NCI-H2227 (cell line): ENCODE results near the gene HCFC1R1.
A peak's percentile ranks its signal among the peaks of the same experiment; 100 is the strongest.
"Not testable (repeated sequence)": the region's sequence is repeated elsewhere in the genome, so short reads cannot be mapped to it uniquely, and the experiment has no call there.

Source experiments
- DNase-seq: peaks from one replicate; lab custom pipeline; 2025; ENCODE audit not compliant: unreplicated experiment; lab: John Stamatoyannopoulos, UW

HCFC1R1 gene, protein sequence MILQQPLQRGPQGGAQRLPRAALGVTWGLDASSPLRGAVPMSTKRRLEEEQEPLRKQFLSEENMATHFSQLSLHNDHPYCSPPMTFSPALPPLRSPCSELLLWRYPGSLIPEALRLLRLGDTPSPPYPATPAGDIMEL

GRCh38 chr16:3023669-3024478 is at the start of gene HCFC1R1, which contains the start of gene THOC6:
Gene HCFC1R1 (minus strand): TSS chr16:3023942. CDS start chr16:3023941, 1 bp downstream.
Gene THOC6 (plus strand): TSS chr16:3024035. CDS start chr16:3024327, 292 bp downstream.
- peak; percentile 98 for DNase-seq

DNA sequence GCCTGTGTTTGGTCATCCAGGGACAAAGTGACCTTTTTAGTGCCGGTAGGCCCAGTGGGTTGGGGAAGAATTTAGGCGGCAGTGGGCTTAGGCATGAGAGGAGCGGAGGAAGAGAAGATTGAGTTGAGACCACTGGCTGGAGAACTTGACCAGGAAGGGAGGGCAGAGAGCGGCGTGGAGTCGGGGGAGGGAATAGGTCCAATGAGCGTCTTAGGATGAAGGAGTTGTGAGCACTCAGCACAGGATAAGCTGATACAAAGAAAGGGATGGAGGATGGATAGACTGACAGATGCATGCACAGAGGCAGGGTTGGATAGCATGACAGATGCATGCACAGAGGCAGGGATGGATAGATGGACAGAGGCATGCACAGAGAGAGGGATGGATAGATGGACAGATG is 49.7 kb upstream of the HCFC1R1 start:
- no peak for DNase-seq

- DNase-seq: not testable (repeated sequence)
Observed at GRCh38 chr16:3072576-3073263, 49.0 kb upstream of the HCFC1R1 start.

DNA sequence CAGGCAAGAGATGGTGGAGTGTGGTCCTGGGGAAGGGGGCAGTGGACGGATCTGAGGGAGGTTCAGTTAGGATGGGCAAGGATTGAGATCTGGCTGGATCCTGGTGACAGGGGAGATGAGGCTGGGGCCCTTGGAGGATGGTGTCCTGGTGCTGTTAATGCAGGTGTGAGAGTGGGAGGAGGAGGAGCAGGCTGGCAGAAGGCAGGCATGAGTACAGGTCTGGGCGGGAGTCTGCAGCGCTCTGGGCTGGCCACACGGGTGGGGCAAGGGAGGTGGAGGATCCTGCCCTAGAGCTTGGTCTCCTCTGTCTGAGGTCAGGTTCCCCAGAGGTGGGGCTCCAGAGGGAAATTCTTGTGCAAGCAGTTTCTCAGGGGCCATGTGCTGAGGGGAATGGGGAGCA is 48.4 kb upstream of the HCFC1R1 start:
- not testable (repeated sequence) for DNase-seq

- DNase-seq: no peak
Observed at GRCh38 chr16:3071655-3072054, 47.9 kb upstream of the HCFC1R1 start.

DNA sequence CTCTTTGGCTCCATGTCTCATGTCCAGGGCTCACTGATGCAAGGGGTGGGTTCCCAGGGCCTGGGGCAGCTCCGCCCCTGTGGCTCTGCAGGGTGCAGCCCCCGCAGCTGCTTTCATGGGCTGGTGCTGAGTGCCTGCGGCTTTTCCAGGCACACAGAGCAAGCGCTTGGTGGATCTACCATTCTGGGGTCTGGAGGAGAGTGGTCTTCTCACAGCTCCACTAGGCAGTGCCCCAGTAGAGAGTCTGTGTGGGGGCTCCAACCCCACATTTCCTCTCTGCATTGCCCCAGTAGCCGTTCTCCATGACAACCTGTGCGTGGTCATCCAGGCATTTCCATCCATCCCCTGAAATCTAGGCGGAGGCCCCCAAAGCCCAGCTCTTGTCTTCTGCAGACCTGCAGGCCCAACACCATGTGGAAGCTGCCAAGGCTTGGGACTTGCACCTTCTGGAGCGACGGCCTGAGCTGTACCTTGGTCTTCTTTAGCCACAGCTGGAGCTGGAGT is 46.9 kb upstream of the HCFC1R1 start:
- no peak for DNase-seq

DNA sequence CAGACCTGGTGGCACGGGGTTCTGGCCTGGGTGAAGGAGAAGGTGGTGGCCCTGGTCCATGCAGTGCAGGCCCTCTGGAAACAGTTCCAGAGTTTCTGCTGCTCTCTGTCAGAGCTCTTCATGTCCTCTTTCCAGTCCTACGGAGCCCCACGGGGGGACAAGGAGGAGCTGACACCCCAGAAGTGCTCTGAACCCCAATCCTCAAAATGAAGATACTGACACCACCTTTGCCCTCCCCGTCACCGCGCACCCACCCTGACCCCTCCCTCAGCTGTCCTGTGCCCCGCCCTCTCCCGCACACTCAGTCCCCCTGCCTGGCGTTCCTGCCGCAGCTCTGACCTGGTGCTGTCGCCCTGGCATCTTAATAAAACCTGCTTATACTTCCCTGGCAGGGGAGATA is 45.4 kb upstream of the HCFC1R1 start:
- DNase-seq: not testable (repeated sequence)

- no peak for DNase-seq
Observed at GRCh38 chr16:3068487-3068886, 44.7 kb upstream of the HCFC1R1 start.

- no peak for DNase-seq
Observed at GRCh38 chr16:3066440-3066748, 42.7 kb upstream of the HCFC1R1 start.

- no peak for DNase-seq
Observed at GRCh38 chr16:3065742-3066439, 42.1 kb upstream of the HCFC1R1 start.

GRCh38 chr16:3065069-3065741 is 41.5 kb upstream of the HCFC1R1 start, which contains the start of gene IL32:
Gene IL32 (plus strand): TSS chr16:3065640. CDS start chr16:3065812, 172 bp downstream.
- no peak for DNase-seq

DNA sequence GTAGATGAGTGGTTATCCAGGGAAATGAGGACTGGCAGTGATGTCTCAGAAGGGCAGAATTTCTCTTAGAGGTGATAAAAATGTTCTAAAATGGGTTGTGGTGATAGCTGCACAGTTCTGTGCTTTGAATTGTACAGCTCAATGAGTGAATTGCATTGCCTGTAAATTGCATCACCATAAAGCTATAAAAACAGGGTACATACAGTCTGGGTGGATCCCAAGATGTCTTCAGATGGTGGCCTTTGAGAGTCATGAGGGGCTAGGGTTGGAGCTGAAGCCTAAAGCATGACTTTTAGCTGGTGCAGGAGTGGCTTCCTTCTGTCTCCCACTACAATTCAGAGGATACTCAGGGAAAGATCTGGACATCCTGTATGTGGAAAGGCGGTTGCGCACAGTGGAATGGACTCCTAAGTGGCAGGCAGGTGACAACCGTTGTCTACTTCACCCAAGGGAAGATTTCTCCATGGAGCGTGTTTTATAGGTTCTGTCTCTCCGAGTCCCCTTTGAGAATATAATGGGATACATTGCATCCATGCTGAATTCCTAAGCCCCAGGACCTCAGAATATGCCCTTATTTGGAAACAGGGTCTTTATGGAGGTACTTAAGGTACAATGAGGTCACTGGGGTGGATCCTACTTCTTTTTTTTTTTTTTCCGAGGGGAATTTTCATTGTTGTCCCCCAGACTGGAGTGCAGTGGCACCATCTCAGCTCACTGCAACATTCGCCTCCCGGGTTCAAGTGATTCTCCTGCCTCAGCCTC is 40.1 kb upstream of the HCFC1R1 start:
- no peak for DNase-seq

GRCh38 chr16:3062553-3062952 is 38.8 kb upstream of the HCFC1R1 start:
- DNase-seq: no peak

- DNase-seq: no peak
Observed at GRCh38 chr16:3060339-3061127, 36.8 kb upstream of the HCFC1R1 start.

- DNase-seq: no peak
Observed at GRCh38 chr16:3059723-3060242, 36.0 kb upstream of the HCFC1R1 start.

DNA sequence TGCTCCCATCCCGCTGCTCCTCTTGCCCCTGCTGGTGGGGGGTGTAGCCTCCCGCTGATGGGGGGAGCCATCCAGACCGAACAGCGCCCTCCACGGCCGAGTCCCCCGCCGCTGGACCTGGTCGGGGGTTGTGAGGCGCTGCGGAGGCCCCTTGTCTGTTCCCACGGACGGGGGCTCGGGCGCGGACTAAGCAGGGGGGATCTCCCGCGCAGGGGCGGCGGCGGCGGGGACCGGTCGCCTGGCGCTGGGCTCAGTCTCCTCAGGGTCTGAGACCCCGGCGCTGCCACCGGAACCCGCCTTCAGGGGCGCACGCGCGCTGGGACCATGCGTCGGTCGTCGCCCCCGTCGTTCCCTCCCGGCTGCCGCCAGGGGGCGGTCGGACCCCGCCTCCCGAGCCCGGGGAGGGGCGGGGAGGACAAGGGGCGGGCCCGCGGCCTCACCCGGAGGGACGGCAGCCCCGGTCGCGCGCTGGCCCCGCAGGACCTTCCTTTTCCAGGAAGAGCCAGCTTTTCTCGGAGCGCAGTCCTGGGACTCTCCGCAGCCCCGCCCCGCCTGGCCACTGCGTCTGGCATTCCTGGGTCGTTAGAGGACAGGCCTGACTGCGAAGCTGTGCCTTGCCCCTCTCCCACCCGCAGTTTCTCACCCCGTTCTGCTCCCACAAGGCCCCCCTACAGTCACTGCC is 35.4 kb upstream of the HCFC1R1 start:
- peak; percentile 93 for DNase-seq

DNA sequence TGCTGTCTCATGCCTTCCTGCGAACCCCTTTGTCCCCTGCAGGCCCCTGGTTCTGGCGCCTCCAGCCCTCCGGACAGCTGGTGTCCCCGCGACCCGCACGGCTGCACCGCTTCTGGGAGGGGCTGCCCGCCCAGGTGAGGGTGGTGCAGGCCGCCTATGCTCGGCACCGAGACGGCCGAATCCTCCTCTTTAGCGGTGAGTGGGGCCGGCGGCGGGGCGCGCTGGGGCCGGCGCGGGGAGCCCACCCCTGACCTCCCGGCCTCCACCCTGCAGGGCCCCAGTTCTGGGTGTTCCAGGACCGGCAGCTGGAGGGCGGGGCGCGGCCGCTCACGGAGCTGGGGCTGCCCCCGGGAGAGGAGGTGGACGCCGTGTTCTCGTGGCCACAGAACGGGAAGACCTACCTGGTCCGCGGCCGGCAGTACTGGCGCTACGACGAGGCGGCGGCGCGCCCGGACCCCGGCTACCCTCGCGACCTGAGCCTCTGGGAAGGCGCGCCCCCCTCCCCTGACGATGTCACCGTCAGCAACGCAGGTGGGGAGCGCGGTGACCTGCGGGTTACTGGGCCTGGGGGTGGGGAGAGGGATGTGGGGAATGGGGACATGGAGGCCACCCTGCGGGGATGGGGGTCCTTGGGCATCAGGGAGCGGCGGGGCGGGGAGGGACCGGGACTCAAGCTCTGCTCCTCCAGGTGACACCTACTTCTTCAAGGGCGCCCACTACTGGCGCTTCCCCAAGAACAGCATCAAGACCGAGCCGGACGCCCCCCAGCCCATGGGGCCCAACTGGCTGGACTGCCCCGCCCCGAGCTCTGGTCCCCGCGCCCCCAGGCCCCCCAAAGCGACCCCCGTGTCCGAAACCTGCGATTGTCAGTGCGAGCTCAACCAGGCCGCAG is 34.6 kb upstream of the HCFC1R1 start:
- peak; percentile 61 for DNase-seq
